H9 (cell line): ENCODE results near the gene ARHGEF10L. TPM values are rescaled to one million over a fixed set of nuclear protein-coding genes. Genes with fewer than 3 reads are reported as not detected.

Source experiments
- DNase-seq: peaks from one replicate; pipeline ENCODE4 v3.0.0-alpha.2; 2017
- H2AFZ ChIP-seq: one replicate; pipeline ENCODE4 v1.6.1; 2013; ENCODE audit warnings: mild to moderate bottlenecking, low read length, control low read depth, moderate library complexity
- H2AK5ac ChIP-seq: 2 replicates; pipeline ENCODE4 v1.6.1; 2013; ENCODE audit warnings: low read length, control low read depth, mixed read lengths; ENCODE audit not compliant: insufficient read length
- H2BK120ac ChIP-seq: one replicate; pipeline ENCODE4 v1.6.1; 2013; ENCODE audit warnings: low read depth, mild to moderate bottlenecking, low read length, control low read depth, inconsistent platforms; ENCODE audit not compliant: poor library complexity, severe bottlenecking
- H2BK12ac ChIP-seq: 2 replicates; pipeline ENCODE4 v1.6.1; 2013; ENCODE audit warnings: low read length, control low read depth, mixed read lengths, low read depth; ENCODE audit not compliant: insufficient read length
- H2BK15ac ChIP-seq: 2 replicates; pipeline ENCODE4 v1.6.1; 2013; ENCODE audit warnings: low read depth, low read length, control low read depth
- H2BK20ac ChIP-seq: one replicate; pipeline ENCODE4 v1.6.1; 2013; ENCODE audit warnings: low read depth, mild to moderate bottlenecking, low read length, control low read depth, inconsistent platforms; ENCODE audit not compliant: poor library complexity, severe bottlenecking
- H2BK5ac ChIP-seq: 2 replicates; pipeline ENCODE4 v1.6.1; 2013; ENCODE audit warnings: low read length, control low read depth, mixed read lengths; ENCODE audit not compliant: insufficient read length
- H3K14ac ChIP-seq: 2 replicates; pipeline ENCODE4 v1.6.1; 2013; ENCODE audit warnings: low read length, control low read depth; ENCODE audit not compliant: insufficient read depth
- H3K18ac ChIP-seq: 2 replicates; pipeline ENCODE4 v1.6.1; 2013; ENCODE audit warnings: low read depth, mild to moderate bottlenecking, mixed read lengths, low read length, control low read depth; ENCODE audit not compliant: insufficient read length
- H3K23ac ChIP-seq: 2 replicates; pipeline ENCODE4 v1.6.1; 2013; ENCODE audit warnings: low read length, control low read depth, mixed read lengths, low read depth; ENCODE audit not compliant: insufficient read length
- H3K23me2 ChIP-seq: 2 replicates; pipeline ENCODE4 v1.6.1; 2013; ENCODE audit warnings: low read depth, mild to moderate bottlenecking, mixed read lengths, low read length, control low read depth; ENCODE audit not compliant: insufficient read length, poor library complexity, severe bottlenecking
- H3K27ac ChIP-seq: 2 replicates; pipeline ENCODE4 v1.5.1; 2013; ENCODE audit warnings: low read length, control low read depth, mixed read lengths, low read depth; ENCODE audit not compliant: insufficient read length
- H3K27me3 ChIP-seq: 2 replicates; pipeline ENCODE4 v1.6.1; 2013; ENCODE audit warnings: low read length, control low read depth, inconsistent platforms; ENCODE audit not compliant: insufficient read depth
- H3K4ac ChIP-seq: 2 replicates; pipeline ENCODE4 v1.6.1; 2013; ENCODE audit warnings: low read depth, mild to moderate bottlenecking, control low read depth, inconsistent platforms, low read length, moderate library complexity
- H3K4me1 ChIP-seq: 2 replicates; pipeline ENCODE4 v1.6.1; 2013; ENCODE audit warnings: low read length, control low read depth, inconsistent platforms; ENCODE audit not compliant: insufficient read depth
- H3K4me2 ChIP-seq: 2 replicates; pipeline ENCODE4 v1.6.1; 2013; ENCODE audit warnings: low read length, control low read depth, mixed read lengths; ENCODE audit not compliant: insufficient read length, insufficient read depth
- H3K56ac ChIP-seq: 2 replicates; pipeline ENCODE4 v1.6.1; 2013; ENCODE audit warnings: low read depth, mild to moderate bottlenecking, mixed read lengths, low read length, control low read depth; ENCODE audit not compliant: insufficient read length
- H3K79me1 ChIP-seq: 2 replicates; pipeline ENCODE4 v1.6.1; 2013; ENCODE audit warnings: low read depth, mild to moderate bottlenecking, moderate library complexity, low read length, control low read depth, inconsistent platforms; ENCODE audit not compliant: insufficient read depth, poor library complexity, severe bottlenecking
- H3K79me2 ChIP-seq: 2 replicates; pipeline ENCODE4 v1.6.1; 2013; ENCODE audit warnings: low read length, control low read depth, inconsistent platforms; ENCODE audit not compliant: insufficient read depth
- H3K9ac ChIP-seq: 2 replicates; pipeline ENCODE4 v1.6.1; 2013; ENCODE audit warnings: low read length, control low read depth, mixed read lengths; ENCODE audit not compliant: insufficient read length; ENCODE audit errors: extremely low read depth
- H3K9me3 ChIP-seq: one replicate; pipeline ENCODE4 v1.6.1; 2013; ENCODE audit warnings: low read depth, low read length, inconsistent platforms; ENCODE audit not compliant: control insufficient read depth
- H3T11ph ChIP-seq: one replicate; pipeline ENCODE4 v1.6.1; 2013; ENCODE audit warnings: mild to moderate bottlenecking, low read length, control low read depth, inconsistent platforms
- H4K20me1 ChIP-seq: one replicate; pipeline ENCODE4 v1.6.1; 2013; ENCODE audit not compliant: control insufficient read depth, insufficient read length, insufficient read depth
- H4K5ac ChIP-seq: 2 replicates; pipeline ENCODE4 v1.6.1; 2013; ENCODE audit warnings: low read depth, mild to moderate bottlenecking, mixed read lengths, low read length, control low read depth; ENCODE audit not compliant: insufficient read length
- H4K8ac ChIP-seq: replicated peaks from 2 replicates; pipeline ENCODE4 v1.6.1; 2013; ENCODE audit warnings: low read length, control low read depth, mixed read lengths, low read depth; ENCODE audit not compliant: insufficient read length
- H4K91ac ChIP-seq: 2 replicates; pipeline ENCODE4 v1.6.1; 2013; ENCODE audit warnings: low read depth, mild to moderate bottlenecking, moderate library complexity, mixed read lengths, low read length, control low read depth; ENCODE audit not compliant: insufficient read length
- H3K27ac Mint-ChIP-seq, 3 experiments: 2 replicates in 2 of 3; 3 replicates in 1 of 3; pipeline ENCODE4 v1.8.0; 2020 to 2021; ENCODE audit warnings: mixed read lengths in 3 of 3, mild to moderate bottlenecking in 1 of 3, moderate library complexity in 1 of 3
- H3K27me3 Mint-ChIP-seq: 2 replicates; pipeline ENCODE4 v1.8.0; 2021; ENCODE audit warnings: low read depth, mild to moderate bottlenecking, moderate library complexity, mixed read lengths
- H3K36me3 Mint-ChIP-seq, 3 experiments: 2 replicates in 2 of 3; 3 replicates in 1 of 3; pipeline ENCODE4 v1.8.0; 2020 to 2021; ENCODE audit warnings: low read depth in 3 of 3, mixed read lengths in 3 of 3; ENCODE audit not compliant: insufficient read depth in 1 of 3
- H3K4me1 Mint-ChIP-seq, 2 experiments: 2 replicates each; pipeline ENCODE4 v1.8.0; 2020; ENCODE audit warnings: mixed read lengths in 2 of 2
- H3K4me3 Mint-ChIP-seq, 2 experiments: 2 replicates in 1 of 2; 3 replicates in 1 of 2; pipeline ENCODE4 v1.8.0; 2020 to 2021; ENCODE audit warnings: mild to moderate bottlenecking in 2 of 2, mixed read lengths in 2 of 2, moderate library complexity in 1 of 2
- H3K9me3 Mint-ChIP-seq, 2 experiments: 2 replicates in 1 of 2; 3 replicates in 1 of 2; pipeline ENCODE4 v1.8.0; 2020; ENCODE audit warnings: mild to moderate bottlenecking in 2 of 2, mixed read lengths in 2 of 2, moderate library complexity in 1 of 2
- CTCF ChIP-seq: fragments of 200-600 bp; sonication (generic); conservative IDR thresholded peaks from 3 replicates; pipeline ENCODE4 v1.8.0; 2021; ENCODE audit warnings: antibody characterized with exemption, mild to moderate bottlenecking
- WGBS: extraction: QIAGEN DNeasy Blood & Tissue Kit; methylation state at CpG from one replicate; pipeline ENCODE4 v1.1.7; 2013; ENCODE audit warnings: missing lambda C conversion rate, low lambda C conversion rate, mixed read lengths; ENCODE audit not compliant: insufficient read length; ENCODE audit errors: extremely low coverage; 5-methylcytosine and 5-hydroxymethylcytosine counted together
- total RNA-seq: library from RNA; stranded (reverse); gene quantifications from 2 replicates; pipeline ENCODE4 v1.2.1, GENCODE V29; 2021

ARHGEF10L gene
- total RNA-seq, 1 experiment from 2014 or later = 20.2 TPM

GRCh38 chr1:17566417-17566816, 26.9 kb downstream of the ARHGEF10L start:
- Histone ChIP-seq H2AK5ac (no peak overlapping the region), H3K18ac (no peak overlapping the region), H2BK15ac (no peak overlapping the region), H4K8ac (no peak overlapping the region), H4K5ac (no peak overlapping the region), H3K23me2 (no peaks in the 10 kb centered on the region), H3K4ac (no peak overlapping the region), H2BK20ac (no peak overlapping the region), H3K23ac (no peak overlapping the region), H3K79me1 (no peaks in the 10 kb centered on the region), H4K91ac (no peak overlapping the region), H3K4me2 (no peak overlapping the region), H2BK120ac (no peak overlapping the region), H3K27me3 (no peaks in the 10 kb centered on the region), H3T11ph (no peak overlapping the region), H3K14ac (no peak overlapping the region), H2AFZ (no peak overlapping the region), H3K4me1 (peaks cover 11% of the 10 kb centered on the region; the same call in 1 of the 2 replicates), H3K9me3 (no peaks in the 10 kb centered on the region), H3K79me2 (peaks cover 9% of the 10 kb centered on the region; the same call in 1 of the 2 replicates), H3K9ac (no peak overlapping the region), H4K20me1 (no peaks in the 10 kb centered on the region), H2BK5ac (no peak overlapping the region), H3K27ac (no peak overlapping the region), H3K56ac (no peak overlapping the region), H2BK12ac (no peak overlapping the region)
- peak overlapping the region in 1 of 2 experiments; percentile 6; a peak in 1 of 5 replicates for H3K4me3 Mint-ChIP-seq
- DNase-seq = no peak
- no peak overlapping the region; a peak in 1 of 7 replicates for H3K27ac Mint-ChIP-seq
- H3K4me1 Mint-ChIP-seq = peaks cover 75 to 91% of the 10 kb centered on the region in 2 experiments
- H3K9me3 Mint-ChIP-seq = no peaks in the 10 kb centered on the region
- H3K27me3 Mint-ChIP-seq = no peaks in the 10 kb centered on the region; the same call in 1 of the 2 replicates
- no CpG with 5 or more reads among the region's 3 CpGs for WGBS
- TF ChIP-seq CTCF = no peak
- H3K36me3 Mint-ChIP-seq = no peaks in the 10 kb centered on the region
